GM12875 (cell line): Measurements from ENCODE around the gene NEURL4.

Experiments used
- H3K4me3 ChIP-seq: one replicate; pipeline ENCODE4 v1.5.1; 2011; ENCODE audit warnings: low read depth, low read length, control low read depth
- TF ChIP-seq, protein P1 (sequence below): IDR thresholded peaks from 2 replicates; pipeline ENCODE4 v1.5.1; 2011; ENCODE audit warnings: low read depth, mild to moderate bottlenecking, control low read depth, inconsistent platforms, low read length, moderate library complexity, borderline replicate concordance; ENCODE audit not compliant: insufficient read depth

The NEURL4 gene

GRCh38 chr17:7327056-7327455, 2.1 kb downstream of the NEURL4 start:
- TF ChIP-seq, protein P1, sequence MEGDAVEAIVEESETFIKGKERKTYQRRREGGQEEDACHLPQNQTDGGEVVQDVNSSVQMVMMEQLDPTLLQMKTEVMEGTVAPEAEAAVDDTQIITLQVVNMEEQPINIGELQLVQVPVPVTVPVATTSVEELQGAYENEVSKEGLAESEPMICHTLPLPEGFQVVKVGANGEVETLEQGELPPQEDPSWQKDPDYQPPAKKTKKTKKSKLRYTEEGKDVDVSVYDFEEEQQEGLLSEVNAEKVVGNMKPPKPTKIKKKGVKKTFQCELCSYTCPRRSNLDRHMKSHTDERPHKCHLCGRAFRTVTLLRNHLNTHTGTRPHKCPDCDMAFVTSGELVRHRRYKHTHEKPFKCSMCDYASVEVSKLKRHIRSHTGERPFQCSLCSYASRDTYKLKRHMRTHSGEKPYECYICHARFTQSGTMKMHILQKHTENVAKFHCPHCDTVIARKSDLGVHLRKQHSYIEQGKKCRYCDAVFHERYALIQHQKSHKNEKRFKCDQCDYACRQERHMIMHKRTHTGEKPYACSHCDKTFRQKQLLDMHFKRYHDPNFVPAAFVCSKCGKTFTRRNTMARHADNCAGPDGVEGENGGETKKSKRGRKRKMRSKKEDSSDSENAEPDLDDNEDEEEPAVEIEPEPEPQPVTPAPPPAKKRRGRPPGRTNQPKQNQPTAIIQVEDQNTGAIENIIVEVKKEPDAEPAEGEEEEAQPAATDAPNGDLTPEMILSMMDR, result no peak
- no peak overlapping the region for H3K4me3 ChIP-seq

DNA sequence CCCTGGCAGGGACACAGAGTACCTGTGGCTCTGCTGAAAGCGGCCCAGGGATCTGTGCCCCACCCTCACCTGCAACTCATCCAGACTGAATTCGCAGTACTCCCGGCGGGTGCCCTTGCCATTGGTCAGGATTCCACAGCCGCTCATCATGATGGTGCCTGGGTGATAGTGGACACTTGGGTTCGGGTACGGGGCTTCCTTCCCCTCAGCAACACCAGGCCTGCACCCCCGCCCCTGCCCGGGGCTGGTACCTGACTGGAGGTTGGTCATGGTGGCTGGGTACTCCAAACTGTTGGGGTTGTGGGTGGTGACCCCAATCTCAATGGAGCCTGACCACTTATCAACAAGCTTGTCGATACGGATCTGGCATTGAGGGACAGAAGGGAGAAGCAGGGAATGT, 2.9 kb downstream of the NEURL4 start:
- TF ChIP-seq, protein P1, result no peak
- H3K4me3 ChIP-seq, result no peak overlapping the region

GRCh38 chr17:7325031-7325528, 4.1 kb downstream of the NEURL4 start:
- TF ChIP-seq, protein P1, result no peak
- no peak overlapping the region for H3K4me3 ChIP-seq

GRCh38 chr17:7324438-7324779, 4.7 kb downstream of the NEURL4 start:
- H3K4me3 ChIP-seq, result no peak overlapping the region
- TF ChIP-seq, protein P1, result no peak

- TF ChIP-seq, protein P1, result peak; percentile 98
Measured at GRCh38 chr17:7323731-7324437, 5.3 kb downstream of the NEURL4 start.

GRCh38 chr17:7322520-7323194, 6.5 kb downstream of the NEURL4 start:
- TF ChIP-seq, protein P1, result no peak
- H3K4me3 ChIP-seq, result no peak overlapping the region

More at GRCh38 chr17:7323731-7324437, 5.3 kb downstream of the NEURL4 start:
- no peak overlapping the region for H3K4me3 ChIP-seq

DNA sequence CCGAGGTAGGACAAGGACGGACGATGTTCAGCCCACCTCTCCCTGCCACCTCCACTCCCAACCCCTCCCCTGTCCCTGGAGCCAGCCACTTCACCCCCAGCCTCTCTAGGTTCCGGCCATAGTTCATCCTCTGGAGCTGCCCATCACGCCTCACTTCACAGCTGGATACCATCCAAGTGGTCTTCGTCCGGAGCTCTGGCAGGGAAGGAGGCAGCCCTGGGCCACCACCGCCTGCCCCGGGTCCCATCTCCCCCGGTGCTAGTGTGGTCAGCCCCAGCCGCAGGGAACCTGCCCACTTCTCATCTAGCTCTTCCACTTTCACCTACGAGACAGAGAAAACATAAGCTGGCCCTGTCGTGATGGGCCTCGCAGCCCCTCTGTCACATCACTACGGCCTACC, 7.7 kb downstream of the NEURL4 start:
- TF ChIP-seq, protein P1, result no peak

More for the DNA sequence above, 7.7 kb downstream of the NEURL4 start:
- H3K4me3 ChIP-seq, result no peak overlapping the region
